Stimulated activated CD4-positive, alpha-beta T cell treated with anti-CD3 and anti-CD28 coated beads, Interleukin-4, amount 100 ng/mL, for 1 hour (primary cell): ENCODE measurements around the gene BLTP3B.

ENCODE experiments used
- DNase-seq: peaks from one replicate; pipeline ENCODE4 v3.0.0-alpha.2; 2020

Gene BLTP3B

GRCh38 chr12:100106861-100107260 is 35.8 kb downstream of the BLTP3B start:
- DNase-seq = no peak

GRCh38 chr12:100105661-100106060 is 37.0 kb downstream of the BLTP3B start:
- DNase-seq = no peak

DNA sequence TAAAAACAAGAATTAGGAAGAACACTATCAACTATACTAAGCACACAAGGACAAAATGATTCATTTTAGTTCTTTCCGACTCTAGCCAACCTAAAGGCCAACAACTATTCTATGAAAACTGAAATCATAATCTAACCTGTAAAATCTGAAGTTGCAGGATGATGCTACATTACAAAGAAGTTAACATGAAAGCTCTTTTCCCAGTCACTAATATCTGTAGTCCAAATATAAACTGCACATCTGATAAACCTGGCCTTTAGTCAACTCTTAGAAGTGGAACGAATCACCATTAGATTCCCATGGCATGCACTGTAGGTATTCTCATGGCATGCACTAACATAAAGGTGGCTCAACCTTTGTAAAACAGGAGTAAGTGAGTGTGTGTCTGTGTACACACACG is 41.7 kb downstream of the BLTP3B start:
- DNase-seq = no peak
